ENCODE measurements around the gene ZMYM1.
A peak's percentile ranks its signal among the peaks of the same experiment; 100 is the strongest.
"Not testable (repeated sequence)": the region's sequence is repeated elsewhere in the genome, so short reads cannot be mapped to it uniquely, and the experiment has no call there.

Gene ZMYM1

DNA sequence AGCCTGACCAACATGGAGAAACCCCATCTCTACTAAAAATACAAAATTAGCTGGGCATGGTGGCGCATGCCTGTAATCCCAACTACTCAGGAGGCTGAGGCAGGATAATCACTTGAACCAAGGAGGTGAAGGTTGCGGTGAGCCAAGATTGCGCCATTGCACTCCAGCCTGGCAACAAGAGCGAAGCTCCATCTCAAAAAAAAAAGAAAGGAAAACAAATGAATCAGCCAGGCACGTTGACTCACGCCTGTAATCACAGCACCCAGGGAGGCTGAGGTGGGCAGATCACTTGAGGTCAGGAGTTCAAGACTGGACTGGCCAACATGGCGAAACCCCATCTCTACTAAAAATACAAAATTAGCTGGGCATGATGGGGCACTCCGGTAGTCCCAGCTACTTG lies 2.8 kb upstream of the ZMYM1 start:
- not testable (repeated sequence) for DNase-seq (ENCODE audit: low spot score)

DNA sequence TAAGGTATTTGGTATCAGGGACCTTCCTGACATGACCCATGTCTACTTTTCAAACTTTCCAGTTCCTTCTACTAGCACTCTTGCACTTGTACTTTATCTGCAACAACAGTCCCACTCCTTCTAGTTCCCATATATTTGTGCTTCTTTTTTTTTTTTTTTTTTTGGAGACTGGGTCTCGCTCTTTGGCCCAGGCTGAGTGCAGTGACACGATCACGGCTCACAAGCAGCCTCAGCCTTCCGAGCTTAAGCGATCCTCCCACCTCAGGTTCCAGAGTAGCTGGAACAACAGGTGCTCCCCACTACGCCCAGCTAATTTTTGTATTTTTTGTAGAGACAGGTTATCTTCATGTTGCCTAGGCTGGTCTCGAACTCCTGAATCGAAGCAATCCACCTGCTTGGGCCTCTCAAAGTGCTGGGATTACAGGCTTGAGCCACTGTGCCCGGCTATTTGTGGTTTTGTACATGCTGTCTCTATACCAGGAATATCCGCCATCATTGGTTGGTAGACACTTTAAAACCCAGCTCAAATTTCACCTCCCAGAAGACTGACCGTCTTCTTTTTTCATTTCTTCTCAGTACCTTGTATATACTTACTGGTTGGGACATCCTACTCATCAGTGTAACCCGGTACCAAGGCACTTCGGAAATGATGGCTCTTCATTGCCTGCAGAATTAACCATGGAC lies 1.1 kb downstream of the ZMYM1 start:
- no peak for DNase-seq (ENCODE audit: low spot score)

DNA sequence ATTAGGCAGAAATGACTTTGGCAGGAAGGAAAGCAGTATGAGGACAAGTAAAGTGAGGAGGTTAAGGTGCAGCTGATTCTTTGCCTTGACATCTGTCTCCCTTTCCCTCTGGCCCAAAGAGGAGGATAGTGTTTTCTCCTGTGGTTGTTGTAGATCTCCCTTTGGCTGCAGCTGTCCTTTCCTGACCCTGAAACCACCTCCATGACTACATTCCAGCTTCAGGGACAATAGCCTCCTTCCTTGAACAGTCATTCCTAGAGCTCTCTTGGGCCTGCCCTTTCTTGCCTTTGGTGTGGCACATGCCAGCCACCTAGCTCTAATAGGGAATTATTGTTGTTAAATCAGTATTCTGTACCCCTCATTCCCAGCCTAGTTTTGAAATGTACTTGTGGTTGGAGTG lies 6.2 kb downstream of the ZMYM1 start:
- no peak for DNase-seq (ENCODE audit: low spot score)

DNA sequence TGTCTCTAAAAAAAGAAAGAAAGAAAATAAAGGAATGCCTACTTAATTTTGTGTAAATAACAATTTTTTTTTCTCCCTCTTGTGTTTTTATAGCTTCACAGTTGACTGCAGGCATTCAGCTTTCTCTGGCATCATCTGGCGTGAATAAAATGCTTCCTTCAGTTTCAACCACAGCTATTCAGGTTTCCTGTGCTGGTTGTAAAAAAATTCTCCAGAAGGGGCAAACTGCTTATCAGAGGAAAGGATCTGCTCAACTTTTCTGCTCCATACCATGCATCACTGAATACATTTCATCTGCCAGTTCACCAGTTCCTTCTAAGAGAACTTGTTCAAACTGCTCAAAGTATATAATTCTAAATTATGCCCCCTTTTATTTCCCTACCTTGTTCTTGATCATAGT lies 18.0 kb downstream of the ZMYM1 start:
- no peak for DNase-seq (ENCODE audit: low spot score)

DNA sequence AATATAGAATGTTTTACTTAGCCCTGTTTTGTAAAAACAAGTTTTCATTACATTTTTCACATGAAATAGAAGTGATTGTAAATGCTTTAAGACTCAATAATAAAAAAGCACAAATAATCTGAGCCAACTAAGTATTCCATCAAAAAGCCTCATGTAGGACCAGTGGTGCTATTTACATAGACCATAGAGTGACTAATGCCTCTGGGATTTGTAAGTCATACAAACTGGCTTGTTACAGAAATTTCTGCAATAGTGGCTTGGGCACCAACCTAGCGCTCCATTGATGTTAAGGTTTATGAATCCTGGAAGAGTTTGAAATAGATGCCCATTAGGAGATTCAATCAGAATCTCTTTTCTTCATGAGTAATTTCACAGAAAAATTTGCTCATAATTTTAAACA lies 31.9 kb downstream of the ZMYM1 start:
- no peak for DNase-seq (ENCODE audit: low spot score)

DNA sequence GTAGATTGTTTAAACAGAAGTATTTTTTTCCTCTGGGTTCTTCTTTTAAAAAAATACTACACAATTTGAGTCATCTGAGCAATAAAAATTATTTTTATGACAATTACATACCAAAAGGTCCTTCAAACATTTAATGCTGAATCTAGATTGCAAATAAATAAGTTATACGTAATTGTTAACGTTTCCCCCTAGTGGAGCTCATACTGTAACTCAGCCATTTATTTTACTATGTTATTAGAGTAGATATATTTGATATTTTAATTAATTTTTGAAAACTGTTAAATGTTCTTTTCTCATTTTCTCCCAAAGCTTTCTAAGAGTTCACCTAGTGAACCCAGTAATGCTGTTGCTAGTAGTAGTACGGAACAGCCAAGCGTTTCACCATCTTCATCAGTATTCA lies 33.5 kb downstream of the ZMYM1 start:
- no peak for DNase-seq (ENCODE audit: low spot score)

DNA sequence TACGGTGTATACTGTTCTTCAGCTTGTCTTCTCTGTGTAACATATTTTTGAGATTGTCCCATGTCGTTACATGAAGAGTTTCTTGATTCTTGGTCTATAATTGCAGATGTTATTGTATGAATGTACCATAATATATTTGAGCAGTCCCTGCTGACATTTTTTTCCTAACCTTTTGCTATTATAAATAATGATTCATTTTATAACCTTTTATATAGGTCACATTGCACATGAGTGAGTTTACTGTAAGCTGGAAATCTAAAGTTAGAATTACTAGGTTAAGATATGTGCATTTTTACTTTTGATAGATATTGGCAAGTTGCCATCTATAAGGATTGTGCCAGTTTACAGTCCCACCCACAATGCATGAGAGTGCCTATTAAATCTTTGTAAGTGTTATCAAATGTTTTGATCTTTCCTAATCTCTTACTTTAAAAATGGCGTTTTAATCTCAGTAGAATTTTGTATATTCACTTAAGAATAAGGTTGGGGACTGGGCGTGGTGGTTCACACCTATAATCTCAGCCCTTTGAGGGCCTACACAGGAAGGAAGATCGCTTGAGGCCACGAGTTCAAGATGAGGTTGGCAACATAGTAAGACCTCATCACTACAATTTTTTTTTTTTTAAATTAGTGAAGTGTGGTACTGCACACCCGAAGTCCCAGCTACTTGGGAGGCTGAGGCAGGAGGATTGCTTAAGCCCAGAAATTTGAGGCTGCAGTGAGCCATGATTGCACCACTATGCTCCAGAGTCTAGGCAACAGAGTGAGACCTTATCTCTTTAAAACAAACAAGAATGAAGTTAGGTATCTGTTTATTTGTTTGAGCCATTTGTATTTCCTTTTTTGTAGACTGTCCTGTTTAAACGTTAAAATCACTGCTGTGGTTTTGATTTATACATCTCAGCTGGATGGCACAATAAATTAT lies 36.5 kb downstream of the ZMYM1 start:
- peak; percentile 5 for DNase-seq (ENCODE audit: low spot score)

DNA sequence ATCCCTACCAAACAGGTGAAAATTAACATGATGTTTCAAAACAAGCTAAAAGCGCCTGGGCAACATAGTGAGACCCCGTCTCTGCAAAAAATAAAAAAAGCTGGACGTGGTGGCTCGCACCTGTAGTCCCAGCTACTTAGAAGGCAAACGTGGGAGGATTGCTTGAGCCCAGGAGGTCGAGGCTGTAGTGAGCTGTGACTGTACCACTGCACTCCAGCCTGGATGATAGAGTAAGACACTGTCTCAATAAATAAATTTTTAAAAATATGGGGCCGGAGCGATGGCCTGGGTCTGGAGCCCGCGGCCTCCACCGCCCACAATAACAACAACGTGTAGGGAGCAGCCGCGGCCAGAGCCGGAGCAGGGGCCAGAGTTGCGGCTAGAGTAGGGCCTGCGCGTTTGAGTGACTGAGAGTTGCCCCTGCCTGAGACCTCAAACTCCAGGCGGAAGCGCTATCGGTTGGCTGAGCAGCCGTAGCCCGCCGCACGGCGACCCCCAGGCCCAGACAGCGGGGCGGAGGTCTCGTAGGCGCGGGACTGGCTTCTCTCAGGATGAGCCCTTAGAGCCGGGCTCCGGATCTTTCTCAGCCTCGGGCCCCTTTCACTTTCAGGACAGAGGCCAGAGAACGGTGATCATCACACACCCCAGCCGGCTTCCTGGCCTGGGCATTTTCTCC lies 41.4 kb downstream of the ZMYM1 start:
- no peak for DNase-seq (ENCODE audit: low spot score)

DNA sequence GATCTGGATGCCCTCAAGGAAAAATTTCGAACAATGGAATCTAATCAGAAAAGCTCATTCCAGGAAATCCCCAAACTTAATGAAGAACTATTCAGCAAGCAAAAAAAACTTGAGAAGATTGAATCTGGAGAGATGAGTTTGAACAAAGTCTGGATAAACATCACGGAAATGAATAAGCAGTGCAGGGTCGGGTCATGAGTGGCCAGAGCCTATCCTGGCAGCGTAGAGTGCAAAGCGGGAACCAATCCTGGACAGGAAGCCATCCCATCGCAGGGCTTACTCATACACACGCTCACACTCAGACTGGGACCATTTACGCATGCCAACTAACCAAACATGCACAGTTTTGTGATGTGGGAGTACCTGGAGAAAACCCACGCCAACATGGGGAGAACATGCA lies 43.1 kb downstream of the ZMYM1 start:
- DNase-seq (ENCODE audit: low spot score): no peak

DNA sequence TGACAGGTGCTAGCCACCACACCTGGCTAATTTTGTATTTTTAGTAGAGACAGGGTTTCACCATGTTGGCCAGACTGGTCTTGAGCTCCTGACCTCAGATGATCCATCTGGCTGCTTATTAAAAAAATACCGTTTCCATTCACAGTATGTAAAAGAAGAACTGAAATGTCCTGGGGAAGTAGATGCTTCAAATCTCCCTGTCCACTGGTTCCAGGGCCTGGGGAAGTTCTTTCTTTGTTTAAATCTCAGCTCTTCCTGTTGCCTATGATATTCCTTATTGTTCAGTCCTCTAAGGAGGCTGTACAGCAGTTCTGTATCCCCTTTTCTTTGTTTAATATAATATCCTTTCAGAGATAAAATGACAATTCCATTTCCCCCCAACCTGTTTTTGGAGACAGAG lies 47.4 kb downstream of the ZMYM1 start:
- DNase-seq (ENCODE audit: low spot score): no peak

DNA sequence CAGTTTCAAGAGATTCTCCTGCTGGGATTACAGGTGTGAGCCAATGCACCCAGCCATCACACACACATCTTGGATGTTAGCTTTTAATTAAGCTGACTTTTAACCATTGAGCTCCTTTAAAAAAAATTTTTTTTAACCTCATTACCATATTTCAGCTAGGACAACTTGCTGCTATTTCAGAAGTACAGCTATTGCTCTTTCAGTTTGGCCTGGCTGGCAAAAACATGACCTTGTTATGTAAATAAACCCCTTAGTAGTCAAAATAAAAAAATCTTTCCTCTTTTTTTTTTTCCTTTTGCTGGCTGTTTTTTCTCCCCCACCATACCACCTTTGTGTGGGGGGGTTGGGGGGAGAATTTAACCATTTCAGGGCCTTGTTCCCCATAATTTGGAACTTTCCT lies 49.9 kb downstream of the ZMYM1 start:
- DNase-seq (ENCODE audit: low spot score): no peak

DNA sequence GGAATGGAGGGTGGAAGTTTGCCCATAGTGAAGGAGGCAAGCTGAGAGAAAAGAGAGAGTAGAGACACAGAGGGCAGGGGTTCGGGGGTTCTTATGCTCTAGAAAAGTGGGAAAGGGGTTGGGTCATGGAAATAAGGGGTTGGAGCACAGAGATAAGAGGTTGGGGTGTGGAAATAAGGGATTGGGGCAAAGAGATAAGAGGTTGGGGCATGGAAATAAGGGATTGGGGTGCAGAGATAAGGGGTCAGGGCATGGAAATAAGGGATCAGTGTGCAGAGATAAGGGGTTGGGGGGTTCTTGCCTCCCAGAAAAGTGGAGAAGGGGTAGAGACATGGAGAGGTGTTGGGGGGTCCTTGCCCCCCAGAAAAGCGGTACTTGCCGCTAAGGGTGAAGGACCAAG lies 57.6 kb downstream of the ZMYM1 start:
- DNase-seq (ENCODE audit: low spot score): no peak

DNA sequence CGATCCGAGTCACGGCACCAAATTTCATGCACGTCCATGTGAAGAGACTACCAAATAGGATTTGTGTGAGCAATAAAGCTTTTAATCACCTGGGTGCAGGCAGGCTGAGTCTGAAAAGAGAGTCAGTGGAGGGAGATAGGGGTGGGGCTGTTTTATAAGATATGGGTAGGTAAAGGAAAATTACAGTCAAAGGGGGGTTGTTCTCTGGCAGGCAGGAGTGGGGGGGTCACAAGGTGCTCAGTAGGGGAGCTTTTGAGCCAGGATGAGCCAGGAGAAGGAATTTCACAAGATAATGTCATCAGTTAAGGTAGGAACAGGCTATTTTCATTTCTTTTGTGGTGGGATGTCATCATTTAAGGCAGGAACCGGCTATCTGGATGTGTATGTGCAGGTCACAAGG lies 58.4 kb downstream of the ZMYM1 start:
- DNase-seq (ENCODE audit: low spot score): not testable (repeated sequence)

DNA sequence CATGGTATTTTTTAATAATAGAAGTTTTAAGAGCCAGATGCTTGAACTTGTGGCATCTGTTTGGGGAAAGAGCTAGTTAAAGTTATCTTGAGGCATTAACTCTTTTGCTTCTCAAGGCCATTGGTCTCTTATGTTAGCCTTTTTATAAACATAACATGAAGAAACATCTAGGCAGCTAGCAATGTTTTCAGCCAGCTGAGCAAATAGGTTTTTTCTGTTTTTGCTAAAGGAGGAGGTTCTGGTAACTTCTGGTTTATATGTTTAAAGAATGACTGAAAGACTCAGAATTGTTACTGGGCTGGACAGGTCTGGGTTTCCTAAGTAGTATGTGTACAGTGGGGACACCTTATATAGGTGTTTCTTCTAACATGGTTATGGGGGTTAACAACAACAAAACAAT lies 63.1 kb downstream of the ZMYM1 start:
- not testable (repeated sequence) for DNase-seq (ENCODE audit: low spot score)

DNA sequence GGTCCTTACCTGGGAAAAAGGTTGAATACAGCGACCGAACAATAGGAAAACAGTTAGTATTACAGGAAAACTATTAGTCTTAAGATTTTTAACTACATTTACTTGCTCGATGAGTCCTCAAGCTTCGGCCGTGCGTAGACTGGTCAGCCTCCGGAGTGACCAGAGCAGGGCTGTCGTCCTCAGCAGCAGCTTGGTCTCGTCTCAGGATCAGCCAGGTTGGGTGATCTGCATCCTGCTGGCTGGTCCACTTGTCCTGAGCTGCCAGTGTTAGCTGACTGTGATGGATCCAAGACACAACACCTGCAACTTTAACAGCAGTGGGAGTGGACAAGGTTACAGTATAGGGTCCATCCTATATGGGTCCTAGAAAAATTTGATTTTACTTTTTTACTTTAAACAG lies 63.5 kb downstream of the ZMYM1 start:
- not testable (repeated sequence) for DNase-seq (ENCODE audit: low spot score)

DNA sequence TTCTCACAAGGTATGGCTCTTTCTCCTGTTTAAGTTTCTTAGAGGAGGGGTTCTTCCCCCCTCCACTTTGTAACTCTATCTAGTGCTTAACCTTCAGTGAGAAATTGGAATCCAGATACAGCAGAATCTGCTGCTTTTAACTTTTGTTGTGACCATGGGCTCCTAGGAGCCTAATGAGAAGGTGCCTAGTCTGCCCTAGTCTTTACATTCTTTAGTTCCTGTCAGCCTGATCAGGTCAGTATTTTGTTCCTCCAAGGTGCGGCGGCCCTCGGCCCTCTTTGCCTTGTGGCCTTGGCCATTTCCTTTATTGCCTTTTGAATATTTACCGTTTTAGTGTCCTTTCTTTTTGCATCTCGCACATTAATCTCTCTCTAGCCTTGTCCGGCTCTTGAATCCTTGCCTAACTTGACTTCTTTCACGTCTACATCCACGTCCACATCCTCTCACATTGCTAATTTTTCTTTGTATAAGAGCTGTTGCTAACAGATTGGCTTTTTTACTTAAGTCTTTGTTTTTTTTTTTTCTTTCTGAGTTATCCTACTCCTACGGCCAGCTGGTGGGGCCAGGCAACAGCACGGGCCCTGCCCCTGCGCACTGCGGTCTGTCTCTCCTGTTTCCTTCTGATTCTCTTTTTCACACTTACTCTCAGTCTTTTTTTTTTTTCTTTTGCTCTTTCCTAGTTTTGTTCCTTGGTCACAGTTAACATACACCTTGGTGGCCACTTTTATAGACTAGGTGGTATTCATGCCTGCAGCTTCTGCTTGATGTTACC lies 64.7 kb downstream of the ZMYM1 start:
- DNase-seq (ENCODE audit: low spot score): no peak

DNA sequence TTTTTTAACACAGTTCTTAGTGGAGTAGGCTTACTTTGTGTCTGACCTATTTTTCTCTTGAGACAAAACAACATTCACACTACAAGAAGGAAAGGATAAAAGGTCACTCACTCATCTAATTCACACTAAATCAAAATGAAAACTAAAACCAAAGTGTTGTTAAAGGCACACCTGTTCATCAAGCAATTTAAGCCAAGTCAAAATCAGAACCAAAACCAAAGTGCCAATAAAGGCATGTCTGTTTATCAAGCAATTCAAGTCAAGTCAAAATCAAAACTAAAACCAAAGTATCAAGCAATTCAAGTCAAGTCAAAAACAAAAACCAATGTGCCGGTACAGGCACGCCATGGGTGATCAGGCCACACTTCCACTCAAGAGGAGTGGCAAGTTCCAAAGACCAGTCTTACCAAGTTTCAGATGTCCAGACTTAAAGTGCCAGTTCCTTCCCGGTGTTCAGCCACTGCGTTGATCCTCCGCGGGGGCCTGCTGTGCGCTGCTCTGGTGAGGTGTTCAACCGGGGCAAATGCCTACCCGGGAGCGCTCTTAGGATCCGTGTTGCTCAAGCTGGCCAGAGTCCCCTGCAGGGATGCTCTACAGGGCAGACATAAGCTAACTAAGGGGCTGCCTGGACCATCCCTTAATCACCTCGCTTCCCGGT lies 66.8 kb downstream of the ZMYM1 start:
- DNase-seq (ENCODE audit: low spot score): not testable (repeated sequence)

DNA sequence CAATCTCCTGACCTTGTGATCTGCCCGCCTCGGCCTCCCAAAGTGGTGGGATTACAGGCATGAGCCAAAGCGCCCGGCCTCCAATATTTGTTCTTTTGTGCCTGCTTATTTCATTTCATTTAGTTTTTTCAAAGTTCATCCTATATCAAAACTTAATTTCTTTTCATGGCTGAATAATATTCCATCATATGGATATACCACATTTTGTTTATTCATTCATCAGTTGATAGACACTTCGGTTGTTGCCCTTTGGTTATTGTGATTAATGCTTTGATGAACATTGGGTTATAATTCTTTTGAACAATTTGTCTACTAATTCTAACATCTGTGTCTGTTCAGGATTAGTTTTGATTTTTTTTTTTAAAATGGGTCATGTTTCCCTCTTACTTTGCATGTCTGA lies 72.0 kb downstream of the ZMYM1 start:
- no peak for DNase-seq (ENCODE audit: low spot score)

DNA sequence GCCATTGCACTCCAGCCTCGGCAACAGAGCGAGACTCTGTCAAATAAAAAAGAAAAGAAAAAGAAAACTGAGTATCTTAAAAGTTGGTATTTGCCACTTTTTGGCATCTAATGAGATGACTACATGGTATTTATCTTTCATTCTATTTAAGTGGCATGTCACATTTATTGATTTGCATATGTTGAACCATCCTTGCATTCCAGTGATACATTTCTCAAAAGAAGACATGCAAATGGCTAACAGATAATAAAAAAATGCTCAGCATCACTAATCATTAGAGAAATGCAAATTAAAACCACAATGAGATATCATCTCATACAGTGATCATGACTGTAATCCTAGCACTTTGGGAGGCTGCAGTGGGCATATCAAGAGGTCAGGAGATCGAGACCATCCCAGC lies 85.7 kb downstream of the ZMYM1 start:
- DNase-seq (ENCODE audit: low spot score): no peak
